H1 (cell line): ENCODE data around the gene C1RL.

Source experiments
- CTCF ChIP-seq, 3 experiments: IDR thresholded peaks; 1 replicate in 2 of 3; 2 replicates in 1 of 3; pipeline versions ENCODE4 v1.5.1 to v1.6.1; 2011; ENCODE audit warnings: low read length in 3 of 3, mild to moderate bottlenecking in 3 of 3, inconsistent platforms in 2 of 3, low read depth in 1 of 3, moderate library complexity in 1 of 3; ENCODE audit not compliant: insufficient read depth in 1 of 3; ENCODE audit errors: control extremely low read depth in 1 of 3
- EP300 ChIP-seq, 2 experiments: IDR thresholded peaks; 1 replicate in 1 of 2; 2 replicates in 1 of 2; pipeline ENCODE4 v1.6.1; 2011 to 2012; ENCODE audit warnings: low read depth in 2 of 2, low read length in 2 of 2, mild to moderate bottlenecking in 2 of 2, borderline replicate concordance in 1 of 2, inconsistent platforms in 1 of 2, moderate library complexity in 1 of 2
- EZH2 ChIP-seq: fragments of 200-600 bp; sonication (generic); IDR thresholded peaks from 2 replicates; pipeline ENCODE4 v1.7.1; 2012; ENCODE audit warnings: low read depth, mild to moderate bottlenecking, moderate library complexity, low read length, inconsistent platforms; ENCODE audit not compliant: severe bottlenecking
- HDAC2 ChIP-seq, 2 experiments: fragments of 300-600 bp in 1 of 2; sonication (generic) in 1 of 2; IDR thresholded peaks; 2 replicates each; pipeline ENCODE4 v1.6.1; 2011 to 2012; ENCODE audit warnings: low read depth in 2 of 2, low read length in 2 of 2, mild to moderate bottlenecking in 2 of 2, moderate library complexity in 2 of 2, borderline replicate concordance in 1 of 2, inconsistent platforms in 1 of 2
- MAX ChIP-seq: IDR thresholded peaks from 2 replicates; pipeline ENCODE4 v1.6.1; 2012; ENCODE audit warnings: inconsistent platforms
- POLR2A ChIP-seq, 2 experiments: IDR thresholded peaks; 1 replicate in 1 of 2; 2 replicates in 1 of 2; pipeline ENCODE4 v1.6.1; 2011; ENCODE audit warnings: low read depth in 2 of 2, low read length in 2 of 2, mild to moderate bottlenecking in 2 of 2; ENCODE audit errors: control extremely low read depth in 1 of 2
- RXRA ChIP-seq: IDR thresholded peaks from 2 replicates; pipeline ENCODE4 v1.6.1; 2011; ENCODE audit warnings: low read depth, mild to moderate bottlenecking, low read length, moderate library complexity; ENCODE audit not compliant: insufficient read depth
- SP1 ChIP-seq: IDR thresholded peaks from 2 replicates; pipeline ENCODE4 v1.6.1; 2011; ENCODE audit warnings: low read depth, low read length

- TF ChIP-seq RXRA (no peak), EP300 (IDR thresholded peaks at IDR 0.05; ENCODE audit: borderline replicate concordance in 1 of 2, low read depth in 2 of 2, low read length in 2 of 2) (no peak), SP1 (no peak), EZH2 (no peak), CTCF (IDR thresholded peaks at IDR 0.05; ENCODE audit: control extremely low read depth in 1 of 3, insufficient read depth in 1 of 3, low read depth in 1 of 3, low read length in 3 of 3) (no peak), MAX (no peak), POLR2A (IDR thresholded peaks at IDR 0.05; ENCODE audit: control extremely low read depth in 1 of 2, low read depth in 2 of 2, low read length in 2 of 2) (no peak), HDAC2 (IDR thresholded peaks at IDR 0.05; ENCODE audit: borderline replicate concordance in 1 of 2, low read depth in 2 of 2, low read length in 2 of 2) (no peak)
Observed at GRCh38 chr12:7142809-7143465, 33.9 kb upstream of the C1RL start.
